Thyroid gland (tissue), 4 donors: Measurements from ENCODE around the gene AP3B1. TPM values are rescaled to one million over a fixed set of nuclear protein-coding genes. Genes with fewer than 3 reads are reported as not detected.

ENCODE experiments used
- DNase-seq, 2 donors: peaks; one replicate each; pipeline ENCODE4 v3.0.0-alpha.2; 2019
- H3K27ac ChIP-seq, 3 donors: fragments of 200-600 bp; sonication (generic); 1 replicate in 2 of 3; 2 replicates in 1 of 3; pipeline ENCODE4 v1.5.1; 2016 to 2019; ENCODE audit warnings: mild to moderate bottlenecking in 1 of 3, moderate library complexity in 1 of 3
- H3K27me3 ChIP-seq: fragments of 200-600 bp; sonication (generic); one replicate; pipeline ENCODE4 v1.5.1; 2019
- H3K36me3 ChIP-seq, 2 donors: fragments of 200-600 bp; sonication (generic); one replicate each; pipeline ENCODE4 v1.5.1; 2016 to 2019
- H3K4me1 ChIP-seq, 2 donors: fragments of 200-600 bp; sonication (generic); one replicate each; pipeline ENCODE4 v1.5.1; 2017 to 2019
- H3K4me3 ChIP-seq, 3 donors: fragments of 200-600 bp; sonication (generic); replicated peaks in 1 of 3; 1 replicate in 2 of 3; 2 replicates in 1 of 3; pipeline ENCODE4 v1.5.1; 2016; ENCODE audit warnings: mild to moderate bottlenecking in 1 of 3
- H3K9me3 ChIP-seq: fragments of 200-600 bp; sonication (generic); one replicate; pipeline ENCODE4 v1.5.1; 2017
- POLR2A ChIP-seq, 2 donors: fragments of 450-650 bp; IDR thresholded peaks; one replicate each; pipeline ENCODE4 v1.6.1; 2017; ENCODE audit warnings: antibody characterized with exemption in 2 of 2, mild to moderate bottlenecking in 2 of 2, moderate library complexity in 1 of 2
- WGBS, 2 donors: methylation state at CpG; one replicate each; pipeline ENCODE4 v1.1.5; 2017; 5-methylcytosine and 5-hydroxymethylcytosine counted together
- intact Hi-C: fragments of 100-400 bp; cut with DNase I; formaldehyde crosslinking; loops from one replicate; pipeline ENCODE4 v1.15.1; 2023
- total RNA-seq, 4 donors: library from RNA; depleted of rRNA; stranded (reverse); fragments of >200 nt; gene quantifications; one replicate each; pipeline ENCODE4 v1.2.3, GENCODE V29; 2016
- TF ChIP-seq, protein P1 (sequence below), 6 experiments: fragments of 200-600 bp in 3 of 6; fragments of 450-650 bp in 3 of 6; sonication (generic) in 3 of 6; IDR thresholded peaks; one replicate each; pipeline ENCODE4 v1.5.1; 2016 to 2019; ENCODE audit warnings: antibody characterized with exemption in 6 of 6, mild to moderate bottlenecking in 2 of 6, inconsistent platforms in 1 of 6, moderate library complexity in 1 of 6

The AP3B1 gene
- total RNA-seq, 4 donors from 2014 or later = 60.9 to 86.6 (median 72.2) TPM

DNA sequence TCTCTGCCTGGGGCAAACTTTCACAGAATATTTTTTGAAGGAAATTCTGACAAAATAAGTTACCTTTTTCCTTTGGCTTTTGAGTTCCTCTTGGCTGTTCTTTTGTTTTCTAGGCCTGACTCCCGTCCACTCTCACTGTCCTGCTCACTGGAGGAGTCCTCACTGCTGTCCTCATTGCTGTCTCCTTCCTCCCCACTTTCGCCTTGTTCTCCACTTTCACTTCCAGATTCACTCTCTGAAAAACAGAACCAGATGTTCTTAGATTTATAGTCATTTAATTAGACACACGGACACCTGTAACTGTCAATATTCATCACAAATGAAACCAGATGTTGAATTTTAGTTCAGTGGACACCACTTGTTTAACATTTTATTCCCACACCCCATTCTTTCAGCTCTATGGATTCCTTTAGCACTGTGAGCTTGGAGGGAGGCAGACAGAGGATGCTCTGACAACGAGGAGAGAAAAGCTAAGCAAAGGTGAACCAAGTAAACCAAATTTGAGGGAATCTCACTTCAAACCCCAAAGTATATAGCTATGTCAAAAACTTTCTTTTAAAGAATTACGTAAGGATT is 180.7 kb downstream of the AP3B1 start:
- no peak for DNase-seq
- H3K4me3 ChIP-seq = no peak overlapping the region
- H3K27me3 ChIP-seq = no peaks in the 10 kb centered on the region
- H3K36me3 ChIP-seq = peaks cover 6 to 8% of the 10 kb centered on the region in 2 donors
- WGBS, 2 donors = 86 to 90% methylated on average over 5 of the region's 5 CpGs
- TF ChIP-seq POLR2A (IDR thresholded peaks at IDR 0.05) = no peak
- TF ChIP-seq, protein P1, sequence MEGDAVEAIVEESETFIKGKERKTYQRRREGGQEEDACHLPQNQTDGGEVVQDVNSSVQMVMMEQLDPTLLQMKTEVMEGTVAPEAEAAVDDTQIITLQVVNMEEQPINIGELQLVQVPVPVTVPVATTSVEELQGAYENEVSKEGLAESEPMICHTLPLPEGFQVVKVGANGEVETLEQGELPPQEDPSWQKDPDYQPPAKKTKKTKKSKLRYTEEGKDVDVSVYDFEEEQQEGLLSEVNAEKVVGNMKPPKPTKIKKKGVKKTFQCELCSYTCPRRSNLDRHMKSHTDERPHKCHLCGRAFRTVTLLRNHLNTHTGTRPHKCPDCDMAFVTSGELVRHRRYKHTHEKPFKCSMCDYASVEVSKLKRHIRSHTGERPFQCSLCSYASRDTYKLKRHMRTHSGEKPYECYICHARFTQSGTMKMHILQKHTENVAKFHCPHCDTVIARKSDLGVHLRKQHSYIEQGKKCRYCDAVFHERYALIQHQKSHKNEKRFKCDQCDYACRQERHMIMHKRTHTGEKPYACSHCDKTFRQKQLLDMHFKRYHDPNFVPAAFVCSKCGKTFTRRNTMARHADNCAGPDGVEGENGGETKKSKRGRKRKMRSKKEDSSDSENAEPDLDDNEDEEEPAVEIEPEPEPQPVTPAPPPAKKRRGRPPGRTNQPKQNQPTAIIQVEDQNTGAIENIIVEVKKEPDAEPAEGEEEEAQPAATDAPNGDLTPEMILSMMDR (IDR thresholded peaks at IDR 0.05) = no peak
- H3K4me1 ChIP-seq = no peaks in the 10 kb centered on the region
- no peaks in the 10 kb centered on the region for H3K9me3 ChIP-seq
- intact Hi-C loops = no loop called here
- no peak overlapping the region for H3K27ac ChIP-seq

DNA sequence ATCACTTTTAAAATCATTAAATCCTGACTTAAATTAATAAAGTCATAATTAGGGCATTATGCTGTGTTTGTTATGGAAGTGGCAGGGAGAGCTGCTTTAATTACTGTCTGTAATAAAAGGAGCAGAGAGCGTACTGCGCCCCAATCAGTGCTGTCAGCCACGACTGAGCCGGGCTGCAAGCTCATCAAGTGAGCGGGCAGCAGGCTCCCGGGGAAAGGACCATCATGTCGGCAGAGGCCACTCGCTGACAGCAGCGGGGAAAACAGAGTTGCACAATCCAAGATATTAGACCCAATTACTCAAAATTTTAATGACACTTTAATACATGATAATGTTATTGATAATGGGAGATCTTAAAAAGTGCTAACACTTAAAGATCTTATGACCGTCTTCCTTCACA is 181.6 kb downstream of the AP3B1 start:
- intact Hi-C loops = no loop called here
- no peaks in the 10 kb centered on the region for H3K9me3 ChIP-seq
- H3K27ac ChIP-seq = no peak overlapping the region
- WGBS, 2 donors = 93 to 94% methylated on average over 10 of the region's 10 CpGs
- no peaks in the 10 kb centered on the region for H3K4me1 ChIP-seq
- no peak overlapping the region for H3K4me3 ChIP-seq
- H3K36me3 ChIP-seq = peaks cover 6 to 8% of the 10 kb centered on the region in 2 donors
- no peak for DNase-seq
- no peak for TF ChIP-seq POLR2A (IDR thresholded peaks at IDR 0.05)
- TF ChIP-seq, protein P1 (IDR thresholded peaks at IDR 0.05) = no peak
- H3K27me3 ChIP-seq = no peaks in the 10 kb centered on the region

DNA sequence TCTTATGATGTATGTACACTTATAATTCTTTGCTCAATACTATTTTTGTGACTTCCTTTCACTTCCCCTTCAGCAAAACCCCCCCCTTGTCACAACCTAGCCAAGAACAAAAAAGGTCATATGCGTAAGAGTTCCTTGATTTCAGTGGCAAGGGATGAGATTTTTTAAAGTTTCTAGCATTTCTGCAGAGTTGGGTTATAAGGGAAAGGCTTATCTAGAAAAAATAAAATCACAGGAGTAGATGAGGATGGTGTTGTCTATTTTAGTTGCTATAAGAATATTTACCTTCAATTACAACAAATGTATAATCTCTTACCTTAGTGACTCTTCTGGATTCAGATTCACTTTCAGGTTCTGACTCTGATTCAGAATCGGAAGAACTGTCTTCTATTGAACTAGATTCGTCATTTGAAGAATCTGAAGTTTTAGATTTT is 184.6 kb downstream of the AP3B1 start:
- intact Hi-C loops = no loop called here
- 92 to 97% methylated on average over 3 of the region's 3 CpGs for WGBS, 2 donors
- no peak overlapping the region for H3K4me3 ChIP-seq
- no peak for DNase-seq
- H3K4me1 ChIP-seq = no peaks in the 10 kb centered on the region
- no peaks in the 10 kb centered on the region for H3K27me3 ChIP-seq
- no peaks in the 10 kb centered on the region for H3K9me3 ChIP-seq
- no peak for TF ChIP-seq POLR2A (IDR thresholded peaks at IDR 0.05)
- TF ChIP-seq, protein P1 (IDR thresholded peaks at IDR 0.05) = no peak
- peaks cover 4 to 6% of the 10 kb centered on the region in 2 donors for H3K36me3 ChIP-seq
- H3K27ac ChIP-seq = no peak overlapping the region

DNA sequence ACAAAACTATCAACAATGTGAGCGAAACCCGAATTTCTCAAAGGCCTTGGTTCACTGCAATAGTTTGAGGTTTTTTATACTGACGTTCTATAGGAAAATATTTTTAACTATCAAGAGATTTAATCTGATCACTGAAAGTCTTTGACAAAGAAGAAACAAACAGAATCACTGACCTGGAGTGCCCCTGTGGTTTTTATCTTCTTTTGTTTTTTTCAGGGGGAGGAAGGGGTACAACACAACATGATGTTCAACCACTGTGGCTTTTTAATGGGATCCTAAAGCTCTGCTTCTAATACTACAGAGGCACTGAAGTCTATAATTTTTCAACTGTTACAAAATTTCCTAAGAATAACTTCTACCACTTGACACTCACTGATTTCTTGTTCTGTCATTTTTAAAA is 185.9 kb downstream of the AP3B1 start:
- H3K36me3 ChIP-seq = peaks cover under 1 to 2% of the 10 kb centered on the region in 2 donors

DNA sequence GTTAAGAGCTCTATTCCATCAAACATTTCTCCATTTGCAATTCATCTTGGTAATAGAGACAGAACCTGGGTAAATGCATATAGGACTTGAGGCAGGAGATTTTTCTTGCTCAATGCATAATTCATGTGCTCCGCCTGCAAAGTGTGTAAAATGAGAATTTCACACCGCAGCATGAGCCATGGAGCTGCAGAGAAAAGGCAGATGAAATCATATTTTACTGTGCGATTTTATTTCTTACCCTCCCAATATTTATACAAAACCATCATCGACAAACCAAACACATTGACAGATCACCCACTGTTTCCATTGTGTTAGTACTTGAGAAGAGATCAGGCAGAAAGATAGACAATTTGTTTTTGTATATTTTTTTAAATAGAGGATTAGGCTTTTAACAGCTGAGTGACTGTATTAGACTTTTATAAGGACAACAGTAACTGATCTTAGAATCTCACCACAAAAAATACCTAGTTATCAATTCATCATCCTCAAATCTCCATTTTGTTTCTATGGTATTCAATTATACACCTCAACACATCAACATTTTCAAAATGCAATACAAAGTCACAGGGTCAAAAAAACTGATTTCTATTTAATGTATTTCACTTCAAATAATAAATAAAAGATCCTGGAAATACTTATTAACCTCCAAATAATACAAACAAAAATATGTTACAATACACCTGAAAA is 191.1 kb downstream of the AP3B1 start:
- Histone ChIP-seq H3K36me3 (peaks cover 4 to 8% of the 10 kb centered on the region in 2 donors), H3K4me3 (no peak overlapping the region), H3K9me3 (no peaks in the 10 kb centered on the region), H3K4me1 (no peaks in the 10 kb centered on the region), H3K27me3 (no peaks in the 10 kb centered on the region), H3K27ac (no peak overlapping the region)
- TF ChIP-seq, protein P1 (IDR thresholded peaks at IDR 0.05) = no peak
- TF ChIP-seq POLR2A (IDR thresholded peaks at IDR 0.05) = no peak
- DNase-seq = no peak
- 83 to 89% methylated on average over 4 of the region's 4 CpGs for WGBS, 2 donors
- intact Hi-C loops = no loop called here

More for the DNA sequence above, 185.9 kb downstream of the AP3B1 start:
- H3K4me1 ChIP-seq = no peaks in the 10 kb centered on the region
- H3K27ac ChIP-seq = no peak overlapping the region
- no peak for DNase-seq
- WGBS, 2 donors = 91 to 92% methylated on average over 3 of the region's 3 CpGs
- TF ChIP-seq, protein P1 (IDR thresholded peaks at IDR 0.05) = no peak
- no peak overlapping the region for H3K4me3 ChIP-seq
- H3K27me3 ChIP-seq = no peaks in the 10 kb centered on the region
- intact Hi-C loops = no loop called here
- no peaks in the 10 kb centered on the region for H3K9me3 ChIP-seq
